A673 (cell line): Measurements from ENCODE around the gene PJVK. TPM values are rescaled to one million over a fixed set of nuclear protein-coding genes. Genes with fewer than 3 reads are reported as not detected.
A peak's percentile ranks its signal among the peaks of the same experiment; 100 is the strongest.

Experiments used
- BruUV-seq: library from RNA; stranded (reverse); fragments of 400-500 nt; replicated peaks from 2 replicates; lab custom pipeline; 2021; lab: Mats Ljungman, UMichigan
- CTCF ChIA-PET: fragments of 300-600 bp; sonication (Branson Sonifier 250); formaldehyde crosslinking; loops from one replicate; lab custom pipeline; 2022; ENCODE audit warnings: antibody characterized with exemption; lab: Charles Lee
- POLR2A ChIA-PET: fragments of 300-600 bp; sonication (Branson Sonifier 250); formaldehyde crosslinking; loops from one replicate; lab custom pipeline; 2022; ENCODE audit warnings: antibody characterized with exemption; ENCODE audit not compliant: low non-redundant PET; lab: Charles Lee
- DNase-seq: peaks from one replicate; pipeline ENCODE4 v3.0.0-alpha.2; 2015; ENCODE audit warnings: low spot score
- H3K27ac ChIP-seq: fragments of 200-600 bp; sonication (generic); 2 replicates; pipeline ENCODE4 v1.5.1; 2016; ENCODE audit warnings: mixed run types, low read depth, mild to moderate bottlenecking, mixed read lengths, antibody characterized with exemption, low read length; ENCODE audit not compliant: poor library complexity, severe bottlenecking
- H3K27me3 ChIP-seq: fragments of 200-600 bp; sonication (generic); replicated peaks from 2 replicates; pipeline ENCODE4 v1.6.1; 2017; ENCODE audit warnings: mixed run types, low read depth, mild to moderate bottlenecking, mixed read lengths, antibody characterized with exemption, low read length; ENCODE audit not compliant: insufficient read depth, poor library complexity
- H3K36me3 ChIP-seq: fragments of 200-600 bp; sonication (generic); 2 replicates; pipeline ENCODE4 v1.6.1; 2016; ENCODE audit warnings: mixed run types, mild to moderate bottlenecking, mixed read lengths, antibody characterized with exemption, low read length; ENCODE audit not compliant: insufficient read depth, poor library complexity, severe bottlenecking
- H3K4me1 ChIP-seq: fragments of 200-600 bp; sonication (generic); 2 replicates; pipeline ENCODE4 v1.6.1; 2017; ENCODE audit warnings: mixed run types, mild to moderate bottlenecking, mixed read lengths, antibody characterized with exemption, low read length; ENCODE audit not compliant: insufficient read depth, poor library complexity, severe bottlenecking
- H3K4me3 ChIP-seq: fragments of 200-600 bp; sonication (generic); 2 replicates; pipeline ENCODE4 v1.5.1; 2016; ENCODE audit warnings: low read depth, mixed run types, mild to moderate bottlenecking, mixed read lengths, low read length; ENCODE audit not compliant: poor library complexity, severe bottlenecking
- H3K9me3 ChIP-seq: fragments of 200-600 bp; sonication (generic); 2 replicates; pipeline ENCODE4 v1.6.1; 2016; ENCODE audit warnings: mixed run types, low read depth, mild to moderate bottlenecking, mixed read lengths, antibody characterized with exemption, low read length; ENCODE audit not compliant: poor library complexity, severe bottlenecking
- CTCF ChIP-seq: fragments of 300-800, 200-600 bp; sonication (generic); conservative IDR thresholded peaks from 2 replicates; pipeline ENCODE4 v1.5.1; 2017; ENCODE audit warnings: low read depth, mild to moderate bottlenecking, antibody characterized with exemption, low read length, moderate library complexity, mixed read lengths
- EZH2 ChIP-seq: fragments of 200-600 bp; sonication (generic); IDR thresholded peaks from 2 replicates; pipeline ENCODE4 v1.6.1; 2017; ENCODE audit warnings: borderline replicate concordance, low read depth, mild to moderate bottlenecking, mixed read lengths, antibody characterized with exemption, low read length; ENCODE audit not compliant: poor library complexity, severe bottlenecking
- intact Hi-C: fragments of 100-400 bp; cut with micrococcal nuclease; formaldehyde crosslinking; loops from one replicate; pipeline ENCODE4 v1.10.0; 2022; ENCODE audit not compliant: unreplicated experiment
- total RNA-seq: library from RNA; stranded (reverse); gene quantifications from 2 replicates; pipeline ENCODE4 v1.2.3, GENCODE V29; 2021

The PJVK gene
- total RNA-seq, 1 experiment from 2014 or later = 1.9 TPM

- Histone ChIP-seq H3K4me3 (peak overlapping the region; percentile 55), H3K4me1 (peaks cover 7% of the 10 kb centered on the region), H3K27me3 (no peaks in the 10 kb centered on the region), H3K36me3 (no peaks in the 10 kb centered on the region), H3K27ac (peak overlapping the region; percentile 95), H3K9me3 (no peaks in the 10 kb centered on the region)
- BruUV-seq = no TSS peak
- CTCF ChIA-PET = interaction anchor here (0.6 to 2.1 kb wide), 7 partner anchors 9 to 301 kb away, joined by 3 to 15 read pairs (median 6); partner anchors contain the start of genes PJVK, PRKRA and RBM45
- DNase-seq = peak; percentile 90
- intact Hi-C loops = loop anchor here (1.0 to 10.0 kb wide), 5 partner anchors 106 to 303 kb away; partner anchors contain the start of gene OSBPL6
- POLR2A ChIA-PET = no interaction called here
- TF ChIP-seq CTCF (no peak), EZH2 (no peak)
Observed at GRCh38 chr2:178413472-178414265, 37.5 kb upstream of the PJVK start.

- BruUV-seq = TSS peak; percentile 93
- Histone ChIP-seq H3K36me3 (no peaks in the 10 kb centered on the region), H3K27me3 (no peaks in the 10 kb centered on the region), H3K27ac (peak overlapping the region; percentile 95), H3K4me1 (peaks cover 10% of the 10 kb centered on the region), H3K4me3 (peak overlapping the region; percentile 55), H3K9me3 (no peaks in the 10 kb centered on the region)
- ChIA-PET POLR2A (no interaction called here), CTCF (interaction anchor here (0.6 to 2.1 kb wide), 12 partner anchors 10 to 847 kb away, joined by 3 to 15 read pairs (median 3); partner anchors contain the start of genes PJVK, PRKRA and RBM45)
- TF ChIP-seq CTCF (peak; percentile 94), EZH2 (no peak)
- DNase-seq = peak; percentile 98
- intact Hi-C loops = loop anchor here (1.0 to 10.0 kb wide), 4 partner anchors 107 to 304 kb away; partner anchors contain the start of gene OSBPL6
Observed at GRCh38 chr2:178414266-178415247, 36.6 kb upstream of the PJVK start.

- intact Hi-C loops = loop anchor here (10.0 kb wide), 1 partner anchor 221 kb away; the partner anchor contains the start of gene OSBPL6
- Histone ChIP-seq H3K4me3 (no peak overlapping the region), H3K36me3 (no peaks in the 10 kb centered on the region), H3K27me3 (no peaks in the 10 kb centered on the region), H3K9me3 (no peaks in the 10 kb centered on the region), H3K4me1 (peaks cover 22% of the 10 kb centered on the region), H3K27ac (no peak overlapping the region)
- DNase-seq = no peak
- no peak for TF ChIP-seq CTCF
- no peak for TF ChIP-seq EZH2
- CTCF ChIA-PET = interaction anchor here (1.3 kb wide), 1 partner anchor 286 kb away, joined by 3 read pairs; no protein-coding TSS in a partner anchor
- BruUV-seq = no TSS peak
- POLR2A ChIA-PET = no interaction called here
Observed at GRCh38 chr2:178415979-178416378, 35.2 kb upstream of the PJVK start.
